GM12864 (cell line): ENCODE measurements around the gene RALA.
"Not testable (repeated sequence)": the region's sequence is repeated elsewhere in the genome, so short reads cannot be mapped to it uniquely, and the experiment has no call there.

Source experiments
- DNase-seq: peaks from one replicate; pipeline ENCODE4 v3.0.0-alpha.2; 2011; ENCODE audit warnings: low read depth
- H3K4me3 ChIP-seq: 2 replicates; pipeline ENCODE4 v1.5.1; 2011; ENCODE audit warnings: mild to moderate bottlenecking, low read depth, low read length, control low read depth
- TF ChIP-seq, protein P1 (sequence below): IDR thresholded peaks from 2 replicates; pipeline ENCODE4 v1.5.1; 2011; ENCODE audit warnings: low read depth, mild to moderate bottlenecking, moderate library complexity, low read length, control low read depth, inconsistent platforms; ENCODE audit errors: missing control alignments

Gene RALA

DNA sequence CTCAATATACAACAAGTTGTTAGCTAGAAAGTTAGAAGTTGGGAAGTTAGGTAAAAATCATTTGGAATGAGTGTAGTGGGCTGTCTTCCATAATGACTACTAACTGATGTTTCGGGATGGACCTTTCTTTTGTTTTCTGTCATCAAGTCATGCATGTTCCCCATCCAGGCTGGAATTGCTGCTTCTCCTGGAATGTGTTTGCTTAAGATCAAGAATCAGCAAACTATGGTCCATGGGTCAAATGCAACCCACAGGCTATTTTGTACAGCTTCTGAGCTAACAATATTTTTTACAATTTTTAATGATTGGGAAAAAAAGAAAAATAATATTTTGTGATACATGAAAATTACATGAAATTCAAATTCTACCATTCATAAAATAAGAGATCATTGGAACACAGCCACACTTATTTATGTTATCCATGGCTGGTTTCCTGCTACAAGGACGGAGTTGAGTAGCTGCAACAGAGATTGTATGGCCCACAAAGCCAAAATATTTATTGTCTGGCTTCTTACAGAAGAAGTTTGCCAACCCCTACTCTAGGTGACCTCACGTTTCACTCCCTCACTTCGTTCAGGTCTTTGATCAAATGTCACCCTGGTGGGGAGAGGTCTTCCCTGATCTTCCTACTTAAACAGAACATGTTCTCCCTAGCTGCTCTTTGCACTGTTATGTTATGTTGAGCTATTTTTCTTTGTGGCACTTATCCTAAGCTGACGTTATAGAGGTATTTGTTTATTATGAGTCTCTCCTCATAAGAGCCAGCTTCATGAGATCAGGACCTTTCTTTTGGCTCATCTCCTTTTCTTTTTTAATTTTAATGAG lies 127.1 kb downstream of the RALA start:
- DNase-seq, result no peak
- H3K4me3 ChIP-seq, result no peak overlapping the region
- TF ChIP-seq, protein P1, sequence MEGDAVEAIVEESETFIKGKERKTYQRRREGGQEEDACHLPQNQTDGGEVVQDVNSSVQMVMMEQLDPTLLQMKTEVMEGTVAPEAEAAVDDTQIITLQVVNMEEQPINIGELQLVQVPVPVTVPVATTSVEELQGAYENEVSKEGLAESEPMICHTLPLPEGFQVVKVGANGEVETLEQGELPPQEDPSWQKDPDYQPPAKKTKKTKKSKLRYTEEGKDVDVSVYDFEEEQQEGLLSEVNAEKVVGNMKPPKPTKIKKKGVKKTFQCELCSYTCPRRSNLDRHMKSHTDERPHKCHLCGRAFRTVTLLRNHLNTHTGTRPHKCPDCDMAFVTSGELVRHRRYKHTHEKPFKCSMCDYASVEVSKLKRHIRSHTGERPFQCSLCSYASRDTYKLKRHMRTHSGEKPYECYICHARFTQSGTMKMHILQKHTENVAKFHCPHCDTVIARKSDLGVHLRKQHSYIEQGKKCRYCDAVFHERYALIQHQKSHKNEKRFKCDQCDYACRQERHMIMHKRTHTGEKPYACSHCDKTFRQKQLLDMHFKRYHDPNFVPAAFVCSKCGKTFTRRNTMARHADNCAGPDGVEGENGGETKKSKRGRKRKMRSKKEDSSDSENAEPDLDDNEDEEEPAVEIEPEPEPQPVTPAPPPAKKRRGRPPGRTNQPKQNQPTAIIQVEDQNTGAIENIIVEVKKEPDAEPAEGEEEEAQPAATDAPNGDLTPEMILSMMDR, result no peak

DNA sequence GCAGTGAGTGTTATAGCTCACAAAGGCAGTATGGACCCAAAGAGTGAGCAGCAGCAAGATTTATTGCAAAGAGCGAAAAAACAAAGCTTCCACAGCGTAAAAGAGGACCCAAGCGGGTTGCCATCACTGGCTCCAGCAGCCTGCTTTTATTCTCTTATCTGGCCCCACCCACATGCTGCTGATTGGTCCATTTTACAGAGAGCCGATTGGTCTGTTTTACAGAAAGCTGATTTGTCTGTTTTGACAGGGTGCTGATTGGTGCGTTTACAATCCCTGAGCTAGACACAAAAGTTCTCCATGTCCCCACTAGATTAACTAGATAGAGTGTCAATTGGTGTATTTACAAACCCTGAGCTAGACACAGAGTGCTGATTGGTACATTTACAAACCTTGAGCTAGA lies 129.9 kb downstream of the RALA start:
- not testable (repeated sequence) for H3K4me3 ChIP-seq, DNase-seq

DNA sequence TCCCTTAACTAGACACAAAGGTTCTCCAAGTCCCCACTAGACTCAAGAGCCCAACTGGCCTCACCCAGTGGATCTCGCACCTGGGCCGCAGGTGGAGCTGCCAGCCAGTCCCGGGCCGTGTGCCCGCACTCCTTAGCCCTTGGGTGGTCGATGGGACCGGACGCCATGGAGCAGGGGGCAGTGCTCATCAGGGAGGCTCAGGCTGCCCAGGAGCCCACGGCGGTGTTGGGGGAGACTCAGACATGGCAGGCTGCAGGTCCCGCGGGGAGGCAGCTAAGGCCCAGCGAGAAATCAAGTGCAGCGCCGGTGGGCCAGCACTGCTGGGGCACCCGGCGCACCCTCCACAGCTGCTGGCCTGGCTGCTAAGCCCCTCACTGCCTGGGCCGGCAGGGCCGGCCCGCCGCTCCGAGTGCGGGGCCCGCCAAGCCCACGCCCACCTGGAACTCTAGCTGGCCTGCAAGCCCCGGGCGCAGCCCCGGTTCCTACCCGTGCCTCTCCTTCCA lies 130.5 kb downstream of the RALA start:
- TF ChIP-seq, protein P1, result no peak
- DNase-seq, result no peak
- no peak overlapping the region for H3K4me3 ChIP-seq

DNA sequence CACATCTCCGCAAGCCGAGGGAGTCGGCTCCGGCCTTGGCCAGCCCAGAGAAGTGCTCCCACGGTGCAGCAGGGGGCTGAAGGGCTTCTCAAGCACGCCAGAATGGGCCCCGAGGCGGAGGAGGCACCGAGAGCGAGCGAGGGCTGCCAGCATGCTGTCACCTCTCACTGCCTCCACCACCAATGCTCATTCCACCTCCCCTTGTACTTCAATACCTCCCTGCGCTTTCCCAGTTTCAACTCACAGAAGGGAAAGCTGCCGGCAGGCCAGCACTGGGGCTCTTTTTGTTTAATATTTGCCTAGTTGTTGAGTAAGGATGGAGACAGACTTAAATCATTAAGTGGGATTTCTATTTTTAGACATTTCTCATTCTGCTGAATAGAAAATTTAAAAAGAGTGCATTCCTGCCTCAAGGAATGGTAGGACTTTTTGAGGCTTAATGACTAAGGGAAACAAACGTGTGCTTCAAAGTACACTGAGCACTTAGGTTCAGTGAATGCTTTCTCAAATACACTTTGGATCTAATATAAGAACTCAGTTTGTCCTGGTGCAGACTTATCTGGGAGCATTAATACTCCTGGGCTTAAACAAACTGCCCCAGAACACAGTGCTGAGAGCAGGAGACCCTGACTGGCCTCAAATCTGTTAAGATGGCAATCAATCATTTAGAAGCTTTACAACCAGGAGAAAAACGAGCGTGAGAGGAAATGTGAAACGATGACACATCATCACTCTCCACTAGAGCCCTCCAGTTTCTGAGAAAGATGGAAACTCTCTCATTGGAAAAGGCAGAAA lies 131.2 kb downstream of the RALA start:
- DNase-seq, result no peak
- H3K4me3 ChIP-seq, result no peak overlapping the region
- TF ChIP-seq, protein P1, result no peak

DNA sequence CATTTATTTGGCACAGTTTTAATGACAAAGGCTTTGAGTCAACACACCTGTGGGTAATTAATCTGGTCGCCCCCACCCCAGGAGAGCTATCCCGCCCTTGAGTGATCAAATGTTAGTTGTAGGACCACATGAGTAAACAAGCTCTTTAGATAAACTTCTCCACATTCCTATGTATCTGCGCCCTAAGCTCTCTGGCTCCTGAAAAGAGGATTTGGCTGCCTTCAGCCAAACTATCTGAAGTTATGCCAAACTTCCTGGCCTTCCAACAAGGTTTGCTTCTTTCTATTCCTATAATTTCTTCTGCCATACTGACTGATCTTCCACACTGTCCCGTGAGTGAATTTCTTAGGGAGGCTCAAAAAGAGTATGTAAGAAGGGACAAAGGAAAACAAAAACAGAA lies 134.2 kb downstream of the RALA start:
- DNase-seq, result no peak
- TF ChIP-seq, protein P1, result no peak
- H3K4me3 ChIP-seq, result no peak overlapping the region
